GM19438 (cell line): ENCODE measurements around the gene TSPEAR.
"Not testable (repeated sequence)": the region's sequence is repeated elsewhere in the genome, so short reads cannot be mapped to it uniquely, and the experiment has no call there.

Experiments used
- ATAC-seq: cut with Tn5 transposase; IDR thresholded peaks from one replicate; pipeline ENCODE4 v1.9.1; 2021; ENCODE audit warnings: low read depth; ENCODE audit not compliant: unreplicated experiment

TSPEAR gene

GRCh38 chr21:44513389-44514217 lies 197.8 kb downstream of the TSPEAR start:
- no peak for ATAC-seq

- no peak for ATAC-seq
Measured at GRCh38 chr21:44512496-44513388, 198.6 kb downstream of the TSPEAR start.

GRCh38 chr21:44511938-44512275 lies 199.5 kb downstream of the TSPEAR start:
- ATAC-seq = no peak

GRCh38 chr21:44511219-44511937 lies 200.0 kb downstream of the TSPEAR start:
- no peak for ATAC-seq

- ATAC-seq = no peak
Measured at GRCh38 chr21:44510508-44511218, 200.7 kb downstream of the TSPEAR start.

- no peak for ATAC-seq
Measured at GRCh38 chr21:44510109-44510507, 201.3 kb downstream of the TSPEAR start.

GRCh38 chr21:44509539-44509938 lies 201.8 kb downstream of the TSPEAR start:
- no peak for ATAC-seq

GRCh38 chr21:44508711-44509445 lies 202.5 kb downstream of the TSPEAR start:
- ATAC-seq = no peak

- no peak for ATAC-seq
Measured at GRCh38 chr21:44508426-44508710, 203.0 kb downstream of the TSPEAR start.

GRCh38 chr21:44507673-44508425 lies 203.5 kb downstream of the TSPEAR start:
- ATAC-seq = no peak

- no peak for ATAC-seq
Measured at GRCh38 chr21:44506279-44507255, 204.8 kb downstream of the TSPEAR start.

GRCh38 chr21:44505673-44506278 lies 205.6 kb downstream of the TSPEAR start:
- no peak for ATAC-seq

GRCh38 chr21:44503901-44504399 lies 207.4 kb downstream of the TSPEAR start:
- no peak for ATAC-seq

GRCh38 chr21:44503006-44503889 lies 208.1 kb downstream of the TSPEAR start:
- ATAC-seq = not testable (repeated sequence)

- ATAC-seq = no peak
Measured at GRCh38 chr21:44502171-44502958, 209.0 kb downstream of the TSPEAR start.

GRCh38 chr21:44500111-44500510 lies 211.3 kb downstream of the TSPEAR start:
- no peak for ATAC-seq
